Measurements from ENCODE around the gene POLR3GL. TPM values are rescaled to one million over a fixed set of nuclear protein-coding genes. Genes with fewer than 3 reads are reported as not detected.

Gene POLR3GL
- total RNA-seq, 4 donors from 2014 or later = 19.0 to 31.4 (median 24.0) TPM

DNA sequence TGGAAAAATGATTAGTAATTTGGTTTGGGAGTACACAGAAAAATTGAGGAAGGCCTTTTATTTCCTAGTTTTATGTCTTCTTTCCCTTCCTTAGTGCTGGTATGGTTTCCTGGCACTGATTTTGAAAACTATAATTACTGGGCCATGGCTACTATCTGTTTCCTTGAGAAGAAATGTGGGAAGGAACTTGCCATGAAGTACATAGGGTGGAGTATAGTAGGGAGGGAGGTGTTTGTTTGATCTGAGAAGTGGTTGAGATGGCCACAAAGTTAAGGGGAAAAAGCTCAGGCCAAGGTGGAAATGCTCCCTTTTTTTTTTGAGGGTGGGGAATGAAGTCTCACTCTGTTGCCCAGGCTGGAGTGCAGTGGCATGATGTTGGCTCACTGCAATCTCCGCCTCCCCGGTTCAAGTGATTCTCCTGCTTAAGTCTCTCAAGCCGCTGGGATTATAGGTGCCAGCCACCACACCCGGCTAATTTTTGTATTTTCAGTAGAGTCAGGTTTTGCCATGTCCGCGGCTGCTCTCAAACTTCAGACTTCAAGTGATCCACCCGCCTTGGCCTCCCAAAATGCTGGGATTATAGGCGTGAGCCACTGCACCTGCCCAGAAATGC is 45.7 kb downstream of the POLR3GL start:
- no peak for ATAC-seq (ENCODE audit: low FRiP score)
- DNase-seq (ENCODE audit: low spot score) = no peak
- no peak for TF ChIP-seq CTCF (IDR thresholded peaks at IDR 0.05)

- TF ChIP-seq CTCF (IDR thresholded peaks at IDR 0.05) = no peak
- ATAC-seq (ENCODE audit: low FRiP score) (peak; percentile 55), DNase-seq (ENCODE audit: low spot score) (no peak)
Measured at GRCh38 chr1:146012703-146013558, 48.4 kb downstream of the POLR3GL start.

DNA sequence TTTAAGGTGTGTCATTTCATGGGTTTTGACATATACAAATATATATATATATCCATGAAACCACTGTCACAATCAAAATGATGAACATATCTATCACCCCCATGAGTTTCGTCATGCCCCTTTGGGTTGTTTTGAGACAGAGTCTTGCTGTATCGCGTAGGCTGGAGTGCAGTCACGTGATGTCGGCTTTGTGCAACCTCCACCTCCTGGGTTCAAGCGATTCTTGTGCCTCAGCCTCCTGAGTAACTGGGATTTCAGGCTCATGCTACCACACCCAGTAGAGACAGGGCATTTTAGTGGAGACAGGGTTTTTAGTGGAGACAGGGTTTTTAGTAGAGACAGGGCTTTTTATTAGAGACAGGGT is 49.1 kb downstream of the POLR3GL start:
- DNase-seq (ENCODE audit: low spot score) (no peak), ATAC-seq (ENCODE audit: low FRiP score) (no peak)
- TF ChIP-seq CTCF (IDR thresholded peaks at IDR 0.05) = no peak

DNA sequence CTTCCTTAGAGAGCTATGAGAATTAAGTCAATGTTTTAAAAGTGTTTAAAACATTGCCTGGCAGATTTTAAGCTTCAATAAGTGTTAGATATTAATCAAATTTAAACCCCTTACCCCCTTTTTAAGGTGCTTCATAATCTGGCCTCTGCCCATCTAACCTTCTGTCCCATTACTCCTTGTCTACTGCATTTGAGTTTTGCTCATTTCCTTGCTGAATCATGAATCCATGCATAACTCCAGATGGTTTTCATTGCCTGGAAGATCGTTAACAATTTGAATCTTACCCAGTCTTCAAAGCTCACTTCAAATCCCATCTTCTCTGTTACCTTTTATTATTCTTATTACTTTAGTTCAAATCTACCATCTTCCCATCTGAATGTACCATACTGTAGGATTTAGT is 52.4 kb downstream of the POLR3GL start:
- no peak for TF ChIP-seq CTCF (IDR thresholded peaks at IDR 0.05)
- ATAC-seq (ENCODE audit: low FRiP score) (no peak), DNase-seq (ENCODE audit: low spot score) (no peak)

DNA sequence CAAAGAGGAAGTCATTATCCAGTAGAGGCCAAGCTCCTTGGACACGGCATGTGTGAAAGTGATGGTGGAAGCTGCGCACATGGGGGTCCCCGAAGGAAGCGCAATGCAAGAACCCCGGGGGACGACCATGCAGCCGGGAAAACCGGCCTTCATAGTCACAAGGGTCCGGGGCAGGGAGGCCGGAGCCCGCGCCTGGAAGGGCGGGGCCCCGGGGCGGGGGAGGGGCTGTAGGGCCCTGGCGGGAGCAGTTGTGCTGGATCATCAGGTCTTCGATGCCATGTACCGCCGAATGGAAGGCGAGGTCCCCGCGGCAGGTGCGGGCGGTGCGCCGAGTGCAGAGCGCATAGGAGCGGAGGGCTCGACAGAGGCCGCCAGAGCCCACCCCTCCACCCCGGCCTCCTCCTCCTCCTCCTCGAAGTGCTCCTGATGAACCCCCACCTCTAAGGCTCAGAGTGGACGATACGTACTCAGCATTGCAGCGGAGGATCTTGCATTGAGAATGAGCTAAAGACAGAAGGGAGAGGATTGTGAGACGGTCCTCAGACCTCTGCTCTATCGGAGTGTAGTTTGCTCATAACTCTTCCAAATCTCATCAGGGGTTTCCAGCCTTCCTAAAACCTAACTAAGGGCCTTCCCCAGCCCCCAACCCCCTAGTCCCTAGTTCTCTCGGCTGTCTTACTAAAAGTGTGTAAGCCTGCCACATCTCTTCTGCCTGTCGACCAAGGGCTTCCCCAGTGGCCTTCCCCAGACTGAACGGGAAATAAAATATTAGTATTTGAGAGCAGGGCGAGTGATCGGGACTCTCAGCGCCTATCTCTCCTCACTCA is 55.0 kb downstream of the POLR3GL start:
- no peak for TF ChIP-seq CTCF (IDR thresholded peaks at IDR 0.05)
- peak; percentile 39 for ATAC-seq (ENCODE audit: low FRiP score)

GRCh38 chr1:146020058-146021049 is 55.9 kb downstream of the POLR3GL start:
- ATAC-seq (ENCODE audit: low FRiP score) (no peak), DNase-seq (ENCODE audit: low spot score) (no peak)
- TF ChIP-seq CTCF (IDR thresholded peaks at IDR 0.05) = no peak

More for the DNA sequence above, 55.0 kb downstream of the POLR3GL start:
- no peak for DNase-seq (ENCODE audit: low spot score)

Data from omental fat pad (tissue), 4 donors.